ENCODE data around the gene NATD1.

The NATD1 gene, protein sequence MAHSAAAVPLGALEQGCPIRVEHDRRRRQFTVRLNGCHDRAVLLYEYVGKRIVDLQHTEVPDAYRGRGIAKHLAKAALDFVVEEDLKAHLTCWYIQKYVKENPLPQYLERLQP

DNA sequence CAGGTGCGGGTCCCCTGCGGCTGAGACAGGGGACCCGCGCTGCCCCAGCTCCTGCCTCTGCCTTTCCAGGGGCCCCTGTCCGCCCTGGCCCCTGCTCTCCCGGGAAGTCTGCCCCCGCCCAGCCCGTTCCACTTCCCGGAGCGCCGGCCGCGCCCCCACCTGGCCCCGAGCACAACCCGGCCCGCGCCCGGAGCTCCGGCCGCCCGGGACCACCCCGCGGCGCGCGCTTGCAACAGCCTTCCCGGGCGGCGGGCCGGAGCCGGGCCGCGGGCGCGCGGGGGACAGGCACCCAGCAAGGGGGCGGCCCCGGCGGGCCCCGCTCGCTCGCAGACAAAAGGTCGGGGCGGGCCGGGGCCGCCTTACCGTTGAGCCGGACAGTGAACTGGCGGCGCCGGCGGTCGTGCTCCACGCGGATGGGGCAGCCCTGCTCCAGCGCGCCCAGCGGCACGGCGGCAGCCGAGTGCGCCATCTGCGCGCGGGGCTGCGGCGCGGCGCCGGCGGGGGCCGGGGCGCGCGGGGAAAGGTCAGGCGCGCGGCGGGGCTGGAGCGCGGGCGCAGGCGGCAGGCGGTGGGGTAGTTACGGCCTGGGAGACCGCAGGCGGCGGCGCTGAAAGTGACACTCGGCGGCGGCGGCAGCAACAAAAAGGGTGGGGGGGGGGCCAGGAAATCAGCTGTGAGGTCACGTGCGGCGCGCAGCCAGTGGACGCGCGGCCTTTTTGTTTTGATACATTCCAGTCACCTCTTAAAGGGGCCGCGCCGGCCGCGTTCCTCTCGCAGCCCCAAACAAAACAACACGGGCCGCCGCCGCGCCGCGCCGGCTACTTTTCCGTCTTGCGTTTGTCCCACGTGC, at the start of gene NATD1:
TSS of gene NATD1 (minus strand) at position 615 of the 850 bp plus-strand sequence. CDS start at position 469, 146 bp downstream.
- peak within 1 kb of the TSS; percentile 78 for H3K4me3 ChIP-seq (ENCODE audit: low read depth, low read length)
- H3K27me3 ChIP-seq (ENCODE audit: insufficient read depth, low read length): no peaks in the 10 kb centered on the region
- no peaks in the 10 kb centered on the region for H3K36me3 ChIP-seq (ENCODE audit: insufficient read depth, low read length)
- no peaks in the 10 kb centered on the region for H3K79me2 ChIP-seq (ENCODE audit: control insufficient read depth, insufficient read depth, low read length, unreplicated experiment)
- H3K27ac ChIP-seq (ENCODE audit: low read depth, low read length): no peak within 1 kb of the TSS
- peaks cover 25% of the 10 kb centered on the region for H3K4me1 ChIP-seq (ENCODE audit: control insufficient read depth, insufficient read depth, low read length, unreplicated experiment)
- peak within 1 kb of the TSS; percentile 94 for H2AFZ ChIP-seq (ENCODE audit: low read length, unreplicated experiment)

DNA sequence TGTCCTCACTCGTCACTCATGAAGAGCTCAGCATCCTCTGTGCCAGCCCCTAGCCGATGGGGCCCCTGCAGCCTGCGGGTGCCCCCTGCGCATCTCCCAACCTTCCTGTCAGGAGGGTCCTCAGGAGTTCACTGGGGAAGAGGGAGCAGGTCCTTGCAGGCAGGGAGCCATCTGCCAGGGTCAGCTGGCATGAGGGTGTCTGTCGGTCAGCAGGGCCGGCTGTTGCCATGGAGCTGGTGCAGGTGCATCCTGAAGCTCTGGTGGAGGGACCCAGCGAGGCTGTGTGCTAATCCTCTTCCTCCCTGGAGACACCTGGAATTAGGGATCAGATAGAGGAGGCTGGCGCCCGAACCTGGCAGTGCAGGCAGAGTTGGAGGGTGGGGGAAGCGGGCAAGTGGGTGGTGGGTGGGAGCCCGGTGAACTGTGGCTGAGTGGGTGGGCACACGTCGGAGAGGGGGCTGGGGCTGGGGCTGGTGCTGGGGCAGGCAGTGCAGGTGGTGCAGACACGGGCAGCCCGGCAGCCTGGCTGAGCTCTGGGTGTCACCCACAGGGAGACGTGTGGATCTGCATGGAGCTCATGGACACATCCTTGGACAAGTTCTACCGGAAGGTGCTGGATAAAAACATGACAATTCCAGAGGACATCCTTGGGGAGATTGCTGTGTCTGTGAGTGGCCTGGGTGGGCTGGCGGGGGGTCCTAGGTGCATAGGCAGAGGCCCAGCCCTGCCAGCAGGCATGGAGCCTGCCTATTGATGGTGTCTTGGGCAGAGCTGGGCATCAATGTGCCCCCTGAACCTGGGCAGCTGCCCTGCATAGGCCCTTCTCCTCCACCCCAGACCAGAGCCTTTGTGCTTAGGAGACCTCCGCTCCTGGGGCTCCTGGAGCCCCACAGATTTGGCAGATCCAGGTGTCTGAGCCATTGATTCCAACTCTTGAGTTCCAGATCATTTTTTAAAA, 48.7 kb upstream of the NATD1 start:
- no peaks in the 10 kb centered on the region for H3K27me3 ChIP-seq (ENCODE audit: insufficient read depth, low read length)
- no peaks in the 10 kb centered on the region for H3K4me1 ChIP-seq (ENCODE audit: control insufficient read depth, insufficient read depth, low read length, unreplicated experiment)
- H3K27ac ChIP-seq (ENCODE audit: low read depth, low read length): no peak overlapping the region
- peaks cover 8% of the 10 kb centered on the region for H3K79me2 ChIP-seq (ENCODE audit: control insufficient read depth, insufficient read depth, low read length, unreplicated experiment)
- no peak overlapping the region for H2AFZ ChIP-seq (ENCODE audit: low read length, unreplicated experiment)
- no peak overlapping the region for H3K4me3 ChIP-seq (ENCODE audit: low read depth, low read length)
- peaks cover 9% of the 10 kb centered on the region; the same call in 1 of the 2 replicates for H3K36me3 ChIP-seq (ENCODE audit: insufficient read depth, low read length)

DNA sequence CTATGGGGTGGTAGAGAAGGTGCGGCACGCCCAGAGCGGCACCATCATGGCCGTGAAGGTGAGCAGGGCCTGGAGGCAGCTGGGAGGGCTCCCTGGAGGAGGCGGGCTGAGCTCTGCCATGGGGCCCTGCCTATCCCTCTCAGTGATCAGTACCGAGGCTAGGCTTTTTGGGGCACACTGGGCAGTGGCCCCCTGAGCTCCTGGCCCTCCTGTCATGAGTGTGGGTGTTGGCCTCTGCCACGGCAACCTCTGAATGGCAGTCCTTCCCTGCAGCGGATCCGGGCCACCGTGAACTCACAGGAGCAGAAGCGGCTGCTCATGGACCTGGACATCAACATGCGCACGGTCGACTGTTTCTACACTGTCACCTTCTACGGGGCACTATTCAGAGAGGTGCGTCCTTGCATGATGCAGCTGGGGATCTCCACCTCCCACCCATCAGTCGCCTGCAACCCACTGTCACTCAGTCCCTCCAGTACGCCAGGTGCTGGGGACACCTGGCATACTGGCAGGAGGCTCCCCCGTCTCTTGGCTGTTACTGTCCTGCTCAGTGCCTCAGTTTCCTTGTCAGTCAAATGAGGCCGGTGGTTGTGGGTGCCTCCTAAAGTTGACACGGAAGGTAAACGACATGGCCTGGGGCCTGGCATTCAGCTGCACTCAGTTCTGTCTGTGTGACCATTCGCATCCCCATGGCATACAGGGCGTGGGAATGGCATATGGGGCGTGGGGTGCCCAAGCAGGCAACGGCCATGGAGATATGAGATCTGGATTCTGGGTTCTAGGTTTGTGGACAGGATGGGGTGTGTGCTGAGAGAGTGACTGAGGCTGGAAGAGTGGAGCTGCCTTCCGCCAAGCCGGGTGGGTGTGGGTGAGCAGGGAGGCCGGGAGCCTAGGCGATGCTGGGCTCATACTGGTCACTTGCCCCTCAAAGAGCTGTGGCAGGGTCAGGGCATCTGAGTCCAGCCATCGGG, 47.7 kb upstream of the NATD1 start:
- Histone ChIP-seq H3K27me3 (ENCODE audit: insufficient read depth, low read length) (no peaks in the 10 kb centered on the region), H3K4me1 (ENCODE audit: control insufficient read depth, insufficient read depth, low read length, unreplicated experiment) (no peaks in the 10 kb centered on the region), H3K36me3 (ENCODE audit: insufficient read depth, low read length) (peaks cover 9% of the 10 kb centered on the region; the same call in 1 of the 2 replicates), H3K27ac (ENCODE audit: low read depth, low read length) (no peak overlapping the region), H3K4me3 (ENCODE audit: low read depth, low read length) (no peak overlapping the region), H2AFZ (ENCODE audit: low read length, unreplicated experiment) (no peak overlapping the region), H3K79me2 (ENCODE audit: control insufficient read depth, insufficient read depth, low read length, unreplicated experiment) (peaks cover 17% of the 10 kb centered on the region)

DNA sequence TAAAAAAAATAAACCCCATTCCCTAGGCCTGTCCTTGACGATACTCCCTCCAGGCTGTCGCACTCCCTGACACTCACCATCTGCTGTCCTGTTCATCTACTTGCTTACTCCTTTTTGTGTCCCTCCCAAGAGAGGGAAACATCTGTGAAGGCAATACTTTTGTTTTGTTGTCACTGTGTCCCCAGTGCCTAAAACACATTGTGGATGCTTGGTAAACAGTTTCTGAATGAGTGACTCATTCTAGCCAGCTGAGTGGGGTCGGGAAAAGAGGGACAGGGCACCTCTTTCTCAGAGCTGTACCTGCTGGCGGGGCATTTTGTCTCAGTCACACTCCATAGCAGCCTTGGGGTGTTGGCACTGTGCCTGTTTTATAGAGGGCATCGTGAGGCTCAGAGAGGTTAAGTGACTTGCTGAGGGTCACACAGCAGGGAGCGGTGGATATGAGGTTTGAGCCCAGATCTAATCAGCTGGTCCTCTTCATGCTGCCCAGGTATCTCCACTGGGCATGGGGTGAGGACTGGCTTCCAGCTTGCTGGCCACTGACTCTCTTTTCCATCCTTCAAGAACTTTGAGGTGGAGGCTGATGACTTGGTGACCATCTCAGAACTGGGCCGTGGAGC, 46.9 kb upstream of the NATD1 start:
- Histone ChIP-seq H2AFZ (ENCODE audit: low read length, unreplicated experiment) (no peak overlapping the region), H3K79me2 (ENCODE audit: control insufficient read depth, insufficient read depth, low read length, unreplicated experiment) (peaks cover 24% of the 10 kb centered on the region), H3K4me3 (ENCODE audit: low read depth, low read length) (no peak overlapping the region), H3K27ac (ENCODE audit: low read depth, low read length) (no peak overlapping the region), H3K36me3 (ENCODE audit: insufficient read depth, low read length) (peaks cover 9% of the 10 kb centered on the region; the same call in 1 of the 2 replicates), H3K4me1 (ENCODE audit: control insufficient read depth, insufficient read depth, low read length, unreplicated experiment) (no peaks in the 10 kb centered on the region), H3K27me3 (ENCODE audit: insufficient read depth, low read length) (no peaks in the 10 kb centered on the region)

DNA sequence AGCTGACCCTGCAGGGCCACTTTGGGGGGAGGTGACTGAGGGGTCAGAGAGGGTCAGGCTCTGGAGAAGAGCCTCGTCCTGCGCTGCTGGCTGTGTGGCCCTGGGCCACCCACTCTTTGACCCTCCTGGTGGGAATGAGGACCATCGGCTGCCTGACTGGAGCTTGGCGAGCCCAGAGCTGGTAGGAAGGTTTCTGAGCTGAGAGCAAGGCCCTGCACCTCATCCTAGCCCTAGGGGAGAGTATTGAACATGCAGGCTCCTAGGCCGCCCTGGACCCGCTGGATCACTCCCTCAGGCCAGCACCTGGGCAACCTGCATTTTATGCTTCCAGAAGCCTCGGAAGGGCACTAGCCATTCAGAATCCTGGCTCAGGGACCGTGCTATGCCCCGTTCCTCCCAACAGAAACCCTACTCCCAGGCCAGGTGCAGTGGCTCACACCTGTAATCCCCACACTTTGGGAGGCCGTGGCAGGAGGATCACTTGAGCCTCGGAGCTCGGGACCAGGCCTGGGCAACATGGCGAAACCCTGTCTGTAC, 45.8 kb upstream of the NATD1 start:
- Histone ChIP-seq H3K27me3 (ENCODE audit: insufficient read depth, low read length) (no peaks in the 10 kb centered on the region), H3K4me3 (ENCODE audit: low read depth, low read length) (no peak overlapping the region), H3K27ac (ENCODE audit: low read depth, low read length) (no peak overlapping the region), H3K4me1 (ENCODE audit: control insufficient read depth, insufficient read depth, low read length, unreplicated experiment) (no peaks in the 10 kb centered on the region), H3K36me3 (ENCODE audit: insufficient read depth, low read length) (peaks cover 7% of the 10 kb centered on the region; the same call in 1 of the 2 replicates), H2AFZ (ENCODE audit: low read length, unreplicated experiment) (no peak overlapping the region), H3K79me2 (ENCODE audit: control insufficient read depth, insufficient read depth, low read length, unreplicated experiment) (peaks cover 35% of the 10 kb centered on the region)

DNA sequence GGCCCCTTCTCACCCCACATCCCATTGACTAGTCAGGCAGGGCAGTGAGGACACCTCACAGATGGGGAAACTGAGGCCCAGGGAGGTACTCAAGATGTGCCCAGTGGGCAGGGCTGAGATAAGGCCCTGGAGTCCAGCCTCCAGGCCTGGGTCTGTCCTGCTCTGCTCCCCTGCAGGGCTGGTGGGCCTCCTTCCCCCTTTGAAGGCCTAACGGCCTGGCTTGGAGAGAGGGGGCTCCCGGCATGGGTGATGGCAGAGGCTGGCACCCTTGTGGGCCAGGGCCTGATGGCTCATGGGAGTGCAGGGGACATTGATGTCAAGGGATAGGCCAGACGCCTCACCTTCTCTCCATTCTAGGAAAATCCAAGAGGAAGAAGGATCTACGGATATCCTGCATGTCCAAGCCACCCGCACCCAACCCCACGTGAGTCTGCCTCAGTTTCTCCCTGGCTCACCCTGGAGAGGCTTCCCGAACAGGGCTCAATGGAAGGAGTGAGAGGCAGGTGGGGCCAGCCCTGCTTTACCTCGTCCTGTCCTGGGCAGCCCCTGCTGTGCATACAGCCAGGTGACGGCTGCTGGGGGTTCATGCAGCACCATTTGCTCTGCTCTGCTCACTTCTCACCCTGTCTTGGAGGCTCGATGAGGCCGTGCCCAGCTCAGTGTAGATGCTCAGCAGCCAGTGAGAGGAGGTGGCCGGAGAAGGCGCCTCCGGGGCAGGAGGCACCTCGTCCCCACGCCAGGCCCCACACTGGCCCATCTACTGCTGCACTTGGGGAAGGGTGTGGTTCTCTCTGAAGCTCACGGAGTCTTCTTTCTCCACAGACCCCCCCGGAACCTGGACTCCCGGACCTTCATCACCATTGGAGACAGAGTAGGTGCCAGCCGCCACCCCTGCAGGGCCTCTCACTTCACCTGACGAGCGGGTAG, 45.1 kb upstream of the NATD1 start:
- Histone ChIP-seq H2AFZ (ENCODE audit: low read length, unreplicated experiment) (no peak overlapping the region), H3K79me2 (ENCODE audit: control insufficient read depth, insufficient read depth, low read length, unreplicated experiment) (peaks cover 42% of the 10 kb centered on the region), H3K4me1 (ENCODE audit: control insufficient read depth, insufficient read depth, low read length, unreplicated experiment) (no peaks in the 10 kb centered on the region), H3K36me3 (ENCODE audit: insufficient read depth, low read length) (peaks cover 7% of the 10 kb centered on the region; the same call in 1 of the 2 replicates), H3K27ac (ENCODE audit: low read depth, low read length) (no peak overlapping the region), H3K4me3 (ENCODE audit: low read depth, low read length) (no peak overlapping the region), H3K27me3 (ENCODE audit: insufficient read depth, low read length) (no peaks in the 10 kb centered on the region)

DNA sequence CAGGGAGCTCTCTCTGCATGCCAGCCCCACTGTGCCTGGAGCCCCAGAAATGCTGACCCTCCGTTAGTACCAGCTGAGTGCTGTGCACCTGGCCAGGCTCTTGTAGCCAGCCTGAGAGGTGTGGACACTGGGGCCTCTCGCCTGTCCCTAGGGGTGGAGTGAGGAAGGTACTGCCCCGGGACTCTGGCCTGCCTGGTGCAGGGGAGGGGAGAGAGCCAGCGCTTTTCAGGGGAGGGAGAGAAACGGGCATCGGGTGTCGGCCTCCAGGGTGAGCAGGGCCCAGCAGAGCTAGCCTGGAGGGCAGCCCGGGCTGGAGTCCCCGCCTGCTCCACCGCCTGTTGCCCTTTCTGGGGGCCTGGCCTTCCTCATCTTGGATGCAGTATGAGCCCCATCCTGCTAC, 44.4 kb upstream of the NATD1 start:
- Histone ChIP-seq H3K79me2 (ENCODE audit: control insufficient read depth, insufficient read depth, low read length, unreplicated experiment) (peaks cover 49% of the 10 kb centered on the region), H3K4me1 (ENCODE audit: control insufficient read depth, insufficient read depth, low read length, unreplicated experiment) (no peaks in the 10 kb centered on the region), H2AFZ (ENCODE audit: low read length, unreplicated experiment) (no peak overlapping the region), H3K27me3 (ENCODE audit: insufficient read depth, low read length) (no peaks in the 10 kb centered on the region), H3K4me3 (ENCODE audit: low read depth, low read length) (no peak overlapping the region), H3K36me3 (ENCODE audit: insufficient read depth, low read length) (peaks cover 7% of the 10 kb centered on the region; the same call in 1 of the 2 replicates), H3K27ac (ENCODE audit: low read depth, low read length) (no peak overlapping the region)

DNA sequence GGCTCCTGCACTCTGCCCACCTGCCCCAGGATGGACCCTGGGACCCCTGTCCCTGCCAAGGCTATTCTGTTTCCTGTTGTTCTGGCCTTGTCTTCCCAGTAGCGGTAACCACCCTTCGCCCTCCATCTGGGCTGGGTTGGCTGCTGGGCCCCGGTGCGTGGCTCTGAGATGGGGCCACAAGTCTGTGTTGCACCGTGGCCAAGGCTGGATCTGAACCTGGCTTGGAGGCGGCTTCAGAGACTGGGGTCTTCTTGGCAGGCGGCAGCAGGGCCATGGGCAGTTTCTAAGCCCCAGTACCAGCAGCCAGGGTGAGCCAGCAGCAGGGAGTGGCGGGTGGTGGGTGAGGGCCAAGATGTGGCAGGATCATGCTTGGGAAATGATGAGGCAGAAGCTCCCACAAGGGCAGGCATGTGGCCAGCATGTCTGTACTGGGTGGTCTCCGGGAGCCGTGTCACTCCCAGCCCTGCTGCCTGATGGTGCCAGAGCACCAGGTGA, 43.9 kb upstream of the NATD1 start:
- Histone ChIP-seq H3K27ac (ENCODE audit: low read depth, low read length) (no peak overlapping the region), H2AFZ (ENCODE audit: low read length, unreplicated experiment) (no peak overlapping the region), H3K4me1 (ENCODE audit: control insufficient read depth, insufficient read depth, low read length, unreplicated experiment) (no peaks in the 10 kb centered on the region), H3K27me3 (ENCODE audit: insufficient read depth, low read length) (no peaks in the 10 kb centered on the region), H3K79me2 (ENCODE audit: control insufficient read depth, insufficient read depth, low read length, unreplicated experiment) (peaks cover 54% of the 10 kb centered on the region), H3K4me3 (ENCODE audit: low read depth, low read length) (no peak overlapping the region), H3K36me3 (ENCODE audit: insufficient read depth, low read length) (peaks cover 7% of the 10 kb centered on the region; the same call in 1 of the 2 replicates)

All from ACC112 (cell line).